Measurements from ENCODE around the gene ADARB1.

Gene ADARB1

GRCh38 chr21:45108808-45109781, 34.7 kb downstream of the ADARB1 start:
- Histone ChIP-seq H3K9me2 (ENCODE audit: low read depth, low read length) (no peaks in the 10 kb centered on the region), H3K4me3 (ENCODE audit: low read depth, low read length, poor library complexity, severe bottlenecking) (no peak overlapping the region), H3K4me2 (ENCODE audit: low read length) (peak overlapping the region; percentile 25; the same call in 1 of the 2 replicates), H4K20me1 (ENCODE audit: insufficient read depth, low read length) (no peaks in the 10 kb centered on the region), H3K27ac (ENCODE audit: low read depth, low read length, poor library complexity, severe bottlenecking) (no peak overlapping the region), H3K27me3 (ENCODE audit: insufficient read depth, low read length) (no peaks in the 10 kb centered on the region; the same call in 1 of the 2 replicates), H3K79me2 (ENCODE audit: insufficient read depth, low read length) (no peaks in the 10 kb centered on the region), H3K9me3 (ENCODE audit: low read length) (peaks cover 3% of the 10 kb centered on the region; the same call in 1 of the 2 replicates), H2AFZ (ENCODE audit: low read length) (no peak overlapping the region), H3K9ac (ENCODE audit: low read length) (no peak overlapping the region), H3F3A (ENCODE audit: insufficient read depth, low read length) (peaks cover 11% of the 10 kb centered on the region), H3K36me3 (ENCODE audit: insufficient read depth, low read length) (no peaks in the 10 kb centered on the region), H3K4me1 (ENCODE audit: insufficient read depth, low read length, severe bottlenecking) (peaks cover 29% of the 10 kb centered on the region)
- TF ChIP-seq CTCF (IDR thresholded peaks at IDR 0.05; ENCODE audit: low read length) = no peak
- no peak for TF ChIP-seq EZH2 (IDR thresholded peaks at IDR 0.05; ENCODE audit: borderline replicate concordance, low read length)

GRCh38 chr21:45109831-45110492, 35.6 kb downstream of the ADARB1 start:
- Histone ChIP-seq H2AFZ (ENCODE audit: low read length) (no peak overlapping the region), H3K27ac (ENCODE audit: low read depth, low read length, poor library complexity, severe bottlenecking) (peak overlapping the region; percentile 3), H3K79me2 (ENCODE audit: insufficient read depth, low read length) (no peaks in the 10 kb centered on the region), H3K9ac (ENCODE audit: low read length) (no peak overlapping the region), H3K4me2 (ENCODE audit: low read length) (peak overlapping the region; percentile 31; the same call in 1 of the 2 replicates), H3K4me3 (ENCODE audit: low read depth, low read length, poor library complexity, severe bottlenecking) (no peak overlapping the region), H3K36me3 (ENCODE audit: insufficient read depth, low read length) (no peaks in the 10 kb centered on the region), H3K9me3 (ENCODE audit: low read length) (peaks cover 3% of the 10 kb centered on the region; the same call in 1 of the 2 replicates), H3K27me3 (ENCODE audit: insufficient read depth, low read length) (peaks cover 5% of the 10 kb centered on the region; the same call in 1 of the 2 replicates), H3F3A (ENCODE audit: insufficient read depth, low read length) (peaks cover 11% of the 10 kb centered on the region), H3K9me2 (ENCODE audit: low read depth, low read length) (no peaks in the 10 kb centered on the region), H3K4me1 (ENCODE audit: insufficient read depth, low read length, severe bottlenecking) (peaks cover 29% of the 10 kb centered on the region), H4K20me1 (ENCODE audit: insufficient read depth, low read length) (no peaks in the 10 kb centered on the region)
- TF ChIP-seq EZH2 (IDR thresholded peaks at IDR 0.05; ENCODE audit: borderline replicate concordance, low read length) (no peak), CTCF (IDR thresholded peaks at IDR 0.05; ENCODE audit: low read length) (no peak)

- no peaks in the 10 kb centered on the region for H4K20me1 ChIP-seq (ENCODE audit: insufficient read depth, low read length)
- H3F3A ChIP-seq (ENCODE audit: insufficient read depth, low read length) = peaks cover 11% of the 10 kb centered on the region
- H3K9me2 ChIP-seq (ENCODE audit: low read depth, low read length) = no peaks in the 10 kb centered on the region
- no peak overlapping the region for H2AFZ ChIP-seq (ENCODE audit: low read length)
- H3K27me3 ChIP-seq (ENCODE audit: insufficient read depth, low read length) = peaks cover 6% of the 10 kb centered on the region; the same call in 1 of the 2 replicates
- peaks cover 29% of the 10 kb centered on the region for H3K4me1 ChIP-seq (ENCODE audit: insufficient read depth, low read length, severe bottlenecking)
- H3K9ac ChIP-seq (ENCODE audit: low read length) = no peak overlapping the region
- TF ChIP-seq EZH2 (IDR thresholded peaks at IDR 0.05; ENCODE audit: borderline replicate concordance, low read length) (no peak), CTCF (IDR thresholded peaks at IDR 0.05; ENCODE audit: low read length) (no peak)
- H3K4me2 ChIP-seq (ENCODE audit: low read length) = peak overlapping the region; percentile 17; the same call in 1 of the 2 replicates
- H3K27ac ChIP-seq (ENCODE audit: low read depth, low read length, poor library complexity, severe bottlenecking) = no peak overlapping the region
- no peaks in the 10 kb centered on the region for H3K36me3 ChIP-seq (ENCODE audit: insufficient read depth, low read length)
- H3K79me2 ChIP-seq (ENCODE audit: insufficient read depth, low read length) = no peaks in the 10 kb centered on the region
- H3K4me3 ChIP-seq (ENCODE audit: low read depth, low read length, poor library complexity, severe bottlenecking) = no peak overlapping the region
- H3K9me3 ChIP-seq (ENCODE audit: low read length) = peaks cover 3% of the 10 kb centered on the region; the same call in 1 of the 2 replicates
Measured at GRCh38 chr21:45110873-45111624, 36.7 kb downstream of the ADARB1 start.

Data from OCI-LY1 (cell line).